Mammary epithelial cell (primary cell): ENCODE measurements around the gene USP14.

Source experiments
- EZH2 ChIP-seq: IDR thresholded peaks from 2 replicates; pipeline ENCODE4 v1.6.1; 2012; ENCODE audit warnings: low read length, inconsistent platforms, borderline replicate concordance
- TF ChIP-seq, protein P1 (sequence below), 2 donors: IDR thresholded peaks in 1 of 2; conservative IDR thresholded peaks in 1 of 2; 2 replicates each; pipeline ENCODE4 v1.5.1; 2011 to 2012; ENCODE audit warnings: inconsistent platforms in 2 of 2, low read length in 2 of 2, mild to moderate bottlenecking in 2 of 2, control low read depth in 1 of 2, low read depth in 1 of 2; ENCODE audit not compliant: insufficient read depth in 1 of 2; ENCODE audit errors: extremely low read depth in 1 of 2

DNA sequence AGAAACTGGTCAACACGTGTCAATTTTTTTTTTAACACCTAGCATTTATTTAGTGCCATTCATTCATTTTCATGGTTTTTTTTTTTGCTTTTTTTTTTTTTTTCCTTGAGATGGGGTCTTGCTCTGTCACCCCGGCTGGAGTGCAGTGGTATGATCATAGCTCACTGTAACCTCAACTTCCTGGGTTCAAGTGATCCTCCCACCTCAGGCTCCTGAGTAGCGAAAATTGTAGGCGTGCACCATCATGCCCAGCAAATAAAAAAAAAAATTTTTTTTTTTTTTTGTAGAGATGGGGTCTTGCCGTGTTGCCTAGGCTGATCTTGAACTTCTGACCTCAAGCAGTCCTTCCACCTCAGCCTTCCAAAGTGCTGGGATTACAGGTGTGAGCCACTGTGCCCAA, 21.1 kb downstream of the USP14 start:
- TF ChIP-seq, protein P1, sequence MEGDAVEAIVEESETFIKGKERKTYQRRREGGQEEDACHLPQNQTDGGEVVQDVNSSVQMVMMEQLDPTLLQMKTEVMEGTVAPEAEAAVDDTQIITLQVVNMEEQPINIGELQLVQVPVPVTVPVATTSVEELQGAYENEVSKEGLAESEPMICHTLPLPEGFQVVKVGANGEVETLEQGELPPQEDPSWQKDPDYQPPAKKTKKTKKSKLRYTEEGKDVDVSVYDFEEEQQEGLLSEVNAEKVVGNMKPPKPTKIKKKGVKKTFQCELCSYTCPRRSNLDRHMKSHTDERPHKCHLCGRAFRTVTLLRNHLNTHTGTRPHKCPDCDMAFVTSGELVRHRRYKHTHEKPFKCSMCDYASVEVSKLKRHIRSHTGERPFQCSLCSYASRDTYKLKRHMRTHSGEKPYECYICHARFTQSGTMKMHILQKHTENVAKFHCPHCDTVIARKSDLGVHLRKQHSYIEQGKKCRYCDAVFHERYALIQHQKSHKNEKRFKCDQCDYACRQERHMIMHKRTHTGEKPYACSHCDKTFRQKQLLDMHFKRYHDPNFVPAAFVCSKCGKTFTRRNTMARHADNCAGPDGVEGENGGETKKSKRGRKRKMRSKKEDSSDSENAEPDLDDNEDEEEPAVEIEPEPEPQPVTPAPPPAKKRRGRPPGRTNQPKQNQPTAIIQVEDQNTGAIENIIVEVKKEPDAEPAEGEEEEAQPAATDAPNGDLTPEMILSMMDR (conservative IDR thresholded peaks at IDR 0.05 in 1 of 2, IDR thresholded peaks at IDR 0.05 in 1 of 2; ENCODE audit: extremely low read depth in 1 of 2, insufficient read depth in 1 of 2, low read depth in 1 of 2, low read length in 2 of 2): no peak
- TF ChIP-seq EZH2: no peak
